HG03135 (cell line): ENCODE measurements around the gene ZNF488.

Experiments
- ATAC-seq: cut with Tn5 transposase; IDR thresholded peaks from one replicate; pipeline ENCODE4 v1.9.1; 2021; ENCODE audit warnings: mild to moderate bottlenecking, moderate library complexity; ENCODE audit not compliant: unreplicated experiment

Gene ZNF488

GRCh38 chr10:47383261-47384147 lies 589 bp downstream of the ZNF488 start:
- no peak for ATAC-seq

- ATAC-seq, result no peak
These were observed 2.4 kb downstream of the ZNF488 start for GRCh38 chr10:47381427-47382379.

DNA sequence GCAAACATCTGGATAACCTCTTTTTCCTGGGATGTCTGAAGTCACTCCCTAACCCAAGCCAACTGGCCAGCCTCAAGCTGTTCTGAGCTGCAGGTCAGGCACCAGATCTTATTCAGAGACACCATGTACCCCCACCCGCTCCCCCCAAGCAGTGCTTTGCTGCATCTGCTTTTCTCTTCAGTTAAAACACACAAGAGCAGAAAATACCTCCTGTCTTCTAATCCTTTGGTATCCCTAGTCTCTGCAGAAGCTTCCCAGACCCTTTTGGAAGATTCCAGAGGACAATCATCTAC lies 3.0 kb downstream of the ZNF488 start:
- no peak for ATAC-seq

DNA sequence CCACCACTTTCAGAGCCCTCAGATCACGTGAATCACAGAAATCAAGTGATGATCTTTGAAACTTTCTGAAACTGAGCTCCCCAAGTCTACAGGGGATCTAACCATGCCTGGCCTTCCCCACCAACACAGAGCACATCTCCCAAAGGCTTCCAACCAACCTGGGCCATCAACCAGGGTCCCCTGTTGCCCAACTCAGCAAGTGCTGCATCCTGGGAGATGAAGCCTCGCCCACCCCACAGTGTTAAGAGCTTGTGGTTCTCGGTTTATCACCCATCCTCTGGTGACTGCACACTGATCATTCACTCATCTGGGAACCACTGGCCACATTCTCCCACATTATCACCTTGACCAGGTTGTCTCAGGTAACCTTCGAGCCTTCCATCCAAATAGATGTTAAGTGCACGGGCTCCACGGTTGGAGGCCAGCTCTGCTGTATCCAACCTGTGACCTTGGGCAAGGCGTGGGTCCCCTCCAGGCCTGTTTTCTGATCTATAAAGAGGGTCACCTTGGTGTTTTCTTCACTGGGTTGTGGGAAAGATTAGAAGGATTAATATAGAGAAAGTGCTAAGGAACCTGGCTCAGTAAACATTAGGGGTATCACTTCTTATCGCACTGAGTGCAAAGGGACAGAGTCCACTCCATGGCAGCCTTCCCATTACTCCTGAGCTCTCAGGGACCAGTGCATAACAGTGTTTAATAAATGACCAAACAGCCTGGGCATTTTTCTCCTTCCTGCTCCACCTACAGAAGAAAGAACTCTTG lies 3.6 kb downstream of the ZNF488 start:
- no peak for ATAC-seq

DNA sequence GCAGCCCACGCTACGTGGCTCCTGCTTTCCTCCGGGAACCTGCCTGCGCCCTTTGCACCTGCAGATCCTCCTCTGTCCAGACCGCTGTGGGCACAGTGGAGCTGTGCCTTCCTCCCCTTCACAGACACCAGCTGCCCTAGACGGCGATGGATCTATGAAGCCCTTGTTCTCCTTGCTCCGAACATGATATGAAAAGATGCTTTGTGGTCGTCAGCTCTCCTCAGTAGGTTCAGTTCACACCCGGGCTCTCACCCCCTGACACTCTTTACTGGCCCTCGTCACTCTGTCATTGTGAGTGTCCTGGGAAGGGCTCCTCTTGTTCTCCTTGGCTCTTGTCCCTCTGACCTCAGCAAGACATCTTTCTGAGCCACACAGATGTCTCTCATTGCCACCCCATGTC lies 4.2 kb downstream of the ZNF488 start:
- ATAC-seq, result no peak

GRCh38 chr10:47379445-47379785 lies 4.7 kb downstream of the ZNF488 start:
- no peak for ATAC-seq

DNA sequence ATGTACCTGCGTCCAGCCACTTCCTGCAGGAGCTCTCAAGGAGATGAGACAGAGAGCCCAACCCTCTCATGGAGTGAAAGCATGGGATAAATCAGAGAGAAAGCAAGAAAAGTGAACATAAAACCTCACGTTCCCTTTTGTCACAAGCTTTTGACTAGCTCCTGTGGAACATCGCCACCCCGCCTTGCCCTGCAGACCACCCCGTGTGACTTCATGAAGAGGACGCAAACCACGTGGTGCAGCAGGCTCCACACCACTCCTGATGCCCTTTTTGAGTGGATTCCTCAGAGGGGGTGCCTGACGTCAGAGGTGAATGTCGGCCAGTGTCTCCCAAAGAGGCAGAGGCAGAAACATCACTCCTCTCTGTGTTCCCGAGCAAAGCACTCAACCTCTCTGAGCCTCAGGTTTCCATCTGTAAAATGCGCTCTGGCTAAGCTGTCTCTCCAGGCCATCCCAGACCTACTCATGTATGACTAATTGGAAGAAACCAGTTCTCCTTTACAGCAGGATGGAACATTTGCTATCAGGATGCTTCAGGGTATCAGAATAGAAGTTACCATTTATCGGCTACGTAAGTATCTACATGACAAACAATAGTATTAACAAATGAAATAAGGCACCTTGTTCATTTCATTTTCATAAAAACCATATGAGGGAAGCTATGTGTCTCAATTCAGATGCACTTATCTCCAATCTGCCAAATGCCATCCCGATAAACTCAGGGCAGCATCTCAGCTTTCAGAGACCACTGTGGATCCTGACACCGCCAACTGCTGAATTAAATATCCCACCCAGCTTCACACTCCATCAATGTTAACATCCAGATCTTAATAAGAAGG lies 5.3 kb downstream of the ZNF488 start:
- no peak for ATAC-seq

GRCh38 chr10:47378183-47378510 lies 5.9 kb downstream of the ZNF488 start:
- no peak for ATAC-seq

- ATAC-seq, result no peak
These were observed 7.4 kb downstream of the ZNF488 start for GRCh38 chr10:47376522-47377220.

- ATAC-seq, result no peak
These were observed 9.2 kb downstream of the ZNF488 start for GRCh38 chr10:47374611-47375536.

DNA sequence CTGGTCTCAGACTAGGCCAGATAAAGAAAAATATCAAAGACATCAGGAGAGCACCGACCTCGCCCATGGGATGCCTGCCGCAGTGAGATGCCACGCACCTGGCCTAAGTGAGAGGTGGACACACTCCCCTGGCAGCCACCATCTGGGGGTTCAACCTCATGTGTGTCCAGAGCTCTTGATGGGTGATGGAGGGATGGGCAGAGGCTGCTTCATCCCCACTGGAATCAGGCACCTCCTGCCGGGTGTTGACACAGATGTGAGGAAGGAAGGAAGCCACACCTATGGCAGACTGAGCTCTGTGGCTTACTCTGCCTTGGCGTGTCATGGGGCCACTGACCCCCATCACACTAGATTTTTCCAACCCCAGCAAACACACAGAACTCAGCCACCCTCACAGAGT lies 11.4 kb downstream of the ZNF488 start:
- ATAC-seq, result no peak

- no peak for ATAC-seq
These were observed 12.2 kb downstream of the ZNF488 start for GRCh38 chr10:47371629-47372485.

GRCh38 chr10:47370878-47371277 lies 13.2 kb downstream of the ZNF488 start:
- no peak for ATAC-seq

GRCh38 chr10:47370015-47370767 lies 13.9 kb downstream of the ZNF488 start:
- no peak for ATAC-seq

DNA sequence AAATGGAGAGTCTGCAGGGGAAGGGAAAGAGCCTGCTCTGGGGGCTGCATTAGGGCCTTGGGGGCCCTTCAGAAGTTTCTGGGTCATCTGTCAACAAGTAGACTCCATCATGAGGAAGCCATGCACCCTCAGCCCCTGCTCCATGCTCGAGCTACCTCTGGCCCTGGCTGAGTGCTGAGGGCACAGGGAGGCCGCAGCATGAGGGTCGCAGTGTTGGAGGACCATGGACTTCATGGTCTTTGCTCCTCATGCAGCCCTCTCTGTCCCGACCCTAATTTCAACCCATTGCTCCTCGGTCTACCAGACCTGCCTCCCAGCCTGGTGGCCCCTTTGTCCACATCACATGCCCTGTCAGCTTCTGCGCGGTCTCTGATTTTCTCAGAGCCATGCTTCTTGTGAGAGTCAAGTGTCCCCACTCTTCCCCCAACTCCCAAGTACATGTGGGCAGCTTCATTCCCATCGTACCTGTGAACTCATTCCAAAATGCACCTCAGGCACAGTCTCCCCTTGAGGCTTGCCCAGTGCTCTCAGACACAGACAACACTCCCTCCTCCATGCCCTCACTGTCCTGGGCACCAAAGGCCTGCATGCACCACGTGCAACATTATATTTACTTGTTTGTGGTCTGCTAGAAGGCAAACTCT lies 14.7 kb downstream of the ZNF488 start:
- ATAC-seq, result no peak

DNA sequence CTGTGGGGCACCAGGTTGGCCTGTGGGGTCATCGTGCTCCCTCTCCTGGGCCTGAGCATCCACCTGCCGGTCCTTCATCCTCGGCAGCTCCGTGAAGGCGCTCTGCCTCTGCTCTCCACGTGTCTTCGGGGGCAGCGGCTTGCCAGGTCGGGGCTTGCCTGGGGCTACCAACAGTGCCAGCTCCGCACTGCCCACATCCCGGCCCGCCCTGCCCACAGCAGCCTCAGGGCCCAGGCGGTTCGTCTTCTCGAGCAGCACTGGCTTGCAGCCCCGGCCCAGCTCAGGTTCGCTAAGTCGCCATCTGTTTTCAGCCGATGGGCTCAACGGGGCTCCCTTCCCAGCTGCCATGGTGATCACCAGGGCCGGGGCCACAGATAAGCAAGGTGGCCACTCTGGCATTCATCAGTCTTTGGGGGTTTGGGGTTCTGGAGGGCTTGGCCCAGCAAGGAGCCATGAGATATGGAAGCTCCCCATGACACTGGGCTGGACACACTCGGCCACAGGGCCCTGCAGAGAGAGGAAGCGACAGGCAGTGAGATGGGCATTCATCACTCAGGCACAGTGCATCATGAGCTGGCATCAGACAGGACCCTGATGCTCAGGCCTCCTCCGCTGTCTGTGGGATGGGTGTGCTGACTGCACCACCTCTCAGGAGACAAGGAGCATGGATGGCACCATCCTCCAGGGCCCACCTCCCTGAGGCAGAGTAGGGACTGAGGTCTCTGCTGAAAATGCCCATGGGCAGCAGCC lies 15.5 kb downstream of the ZNF488 start:
- no peak for ATAC-seq
